ENCODE results near the gene HAAO.
"Not testable (repeated sequence)": the region's sequence is repeated elsewhere in the genome, so short reads cannot be mapped to it uniquely, and the experiment has no call there.

HAAO gene

GRCh38 chr2:42792583-42793333 is at the start of gene HAAO:
HAAO (minus strand) TSS chr2:42792583; CDS start chr2:42792536, 47 bp downstream.
- DNase-seq (ENCODE audit: low spot score), result no peak
- Mint-ChIP-seq H3K9me3 (no peaks in the 10 kb centered on the region), H3K4me1 (ENCODE audit: low read depth) (peaks cover 38% of the 10 kb centered on the region), H3K36me3 (ENCODE audit: low read depth) (peaks cover 5% of the 10 kb centered on the region), H3K4me3 (peak within 1 kb of the TSS; percentile 84), H3K27me3 (ENCODE audit: low read depth) (peaks cover 38% of the 10 kb centered on the region), H3K27ac (peak within 1 kb of the TSS; percentile 71)

GRCh38 chr2:42841344-42841743 is 49.0 kb upstream of the HAAO start:
- no peak for DNase-seq (ENCODE audit: low spot score)
- H3K27ac Mint-ChIP-seq, result no peak overlapping the region
- H3K9me3 Mint-ChIP-seq, result no peaks in the 10 kb centered on the region
- H3K4me1 Mint-ChIP-seq (ENCODE audit: low read depth), result no peaks in the 10 kb centered on the region
- peaks cover 7% of the 10 kb centered on the region for H3K27me3 Mint-ChIP-seq (ENCODE audit: low read depth)
- no peak overlapping the region for H3K4me3 Mint-ChIP-seq
- H3K36me3 Mint-ChIP-seq (ENCODE audit: low read depth), result no peaks in the 10 kb centered on the region

GRCh38 chr2:42840760-42841159 is 48.4 kb upstream of the HAAO start:
- DNase-seq (ENCODE audit: low spot score), result no peak
- Mint-ChIP-seq H3K27ac (no peak overlapping the region), H3K4me1 (ENCODE audit: low read depth) (no peaks in the 10 kb centered on the region), H3K36me3 (ENCODE audit: low read depth) (no peaks in the 10 kb centered on the region), H3K9me3 (no peaks in the 10 kb centered on the region), H3K27me3 (ENCODE audit: low read depth) (peaks cover 7% of the 10 kb centered on the region), H3K4me3 (no peak overlapping the region)

GRCh38 chr2:42839809-42840501 is 47.6 kb upstream of the HAAO start:
- no peaks in the 10 kb centered on the region for H3K9me3 Mint-ChIP-seq
- H3K4me1 Mint-ChIP-seq (ENCODE audit: low read depth), result no peaks in the 10 kb centered on the region
- DNase-seq (ENCODE audit: low spot score), result no peak
- H3K36me3 Mint-ChIP-seq (ENCODE audit: low read depth), result no peaks in the 10 kb centered on the region
- no peak overlapping the region for H3K4me3 Mint-ChIP-seq
- H3K27ac Mint-ChIP-seq, result no peak overlapping the region
- peaks cover 7% of the 10 kb centered on the region for H3K27me3 Mint-ChIP-seq (ENCODE audit: low read depth)

GRCh38 chr2:42838133-42838532 is 45.8 kb upstream of the HAAO start:
- peaks cover 2% of the 10 kb centered on the region for H3K27me3 Mint-ChIP-seq (ENCODE audit: low read depth)
- H3K36me3 Mint-ChIP-seq (ENCODE audit: low read depth), result no peaks in the 10 kb centered on the region
- no peak overlapping the region for H3K27ac Mint-ChIP-seq
- no peak for DNase-seq (ENCODE audit: low spot score)
- H3K4me3 Mint-ChIP-seq, result no peak overlapping the region
- no peaks in the 10 kb centered on the region for H3K9me3 Mint-ChIP-seq
- H3K4me1 Mint-ChIP-seq (ENCODE audit: low read depth), result no peaks in the 10 kb centered on the region

GRCh38 chr2:42835577-42836371 is 43.4 kb upstream of the HAAO start:
- DNase-seq (ENCODE audit: low spot score), result no peak
- Mint-ChIP-seq H3K27ac (no peak overlapping the region), H3K27me3 (ENCODE audit: low read depth) (no peaks in the 10 kb centered on the region), H3K9me3 (no peaks in the 10 kb centered on the region), H3K36me3 (ENCODE audit: low read depth) (no peaks in the 10 kb centered on the region), H3K4me3 (no peak overlapping the region), H3K4me1 (ENCODE audit: low read depth) (no peaks in the 10 kb centered on the region)

GRCh38 chr2:42834161-42834560 is 41.8 kb upstream of the HAAO start:
- no peaks in the 10 kb centered on the region for H3K9me3 Mint-ChIP-seq
- no peak overlapping the region for H3K27ac Mint-ChIP-seq
- no peaks in the 10 kb centered on the region for H3K36me3 Mint-ChIP-seq (ENCODE audit: low read depth)
- H3K4me3 Mint-ChIP-seq, result no peak overlapping the region
- DNase-seq (ENCODE audit: low spot score), result no peak
- no peaks in the 10 kb centered on the region for H3K4me1 Mint-ChIP-seq (ENCODE audit: low read depth)
- peaks cover 2% of the 10 kb centered on the region for H3K27me3 Mint-ChIP-seq (ENCODE audit: low read depth)

- DNase-seq (ENCODE audit: low spot score), result no peak
These were observed 39.9 kb upstream of the HAAO start for GRCh38 chr2:42832289-42832634.

GRCh38 chr2:42831575-42832288 is 39.3 kb upstream of the HAAO start:
- H3K4me3 Mint-ChIP-seq; H3K27ac Mint-ChIP-seq; DNase-seq (ENCODE audit: low spot score); H3K27me3 Mint-ChIP-seq (ENCODE audit: low read depth); H3K9me3 Mint-ChIP-seq; H3K36me3 Mint-ChIP-seq (ENCODE audit: low read depth); H3K4me1 Mint-ChIP-seq (ENCODE audit: low read depth): not testable (repeated sequence)

More at GRCh38 chr2:42832289-42832634, 39.9 kb upstream of the HAAO start:
- H3K4me1 Mint-ChIP-seq (ENCODE audit: low read depth), result peaks cover 5% of the 10 kb centered on the region
- H3K9me3 Mint-ChIP-seq, result no peaks in the 10 kb centered on the region
- no peaks in the 10 kb centered on the region for H3K36me3 Mint-ChIP-seq (ENCODE audit: low read depth)
- H3K27ac Mint-ChIP-seq, result no peak overlapping the region
- peaks cover 2% of the 10 kb centered on the region for H3K27me3 Mint-ChIP-seq (ENCODE audit: low read depth)
- H3K4me3 Mint-ChIP-seq, result no peak overlapping the region

GRCh38 chr2:42830922-42831574 is 38.7 kb upstream of the HAAO start:
- no peak overlapping the region for H3K27ac Mint-ChIP-seq

GRCh38 chr2:42829671-42830440 is 37.5 kb upstream of the HAAO start:
- H3K4me3 Mint-ChIP-seq, result no peak overlapping the region
- peaks cover 4% of the 10 kb centered on the region for H3K27me3 Mint-ChIP-seq (ENCODE audit: low read depth)
- peaks cover 6% of the 10 kb centered on the region for H3K4me1 Mint-ChIP-seq (ENCODE audit: low read depth)
- H3K9me3 Mint-ChIP-seq, result no peaks in the 10 kb centered on the region
- DNase-seq (ENCODE audit: low spot score), result no peak
- H3K27ac Mint-ChIP-seq, result no peak overlapping the region
- H3K36me3 Mint-ChIP-seq (ENCODE audit: low read depth), result no peaks in the 10 kb centered on the region

More at GRCh38 chr2:42830922-42831574, 38.7 kb upstream of the HAAO start:
- peaks cover 4% of the 10 kb centered on the region for H3K27me3 Mint-ChIP-seq (ENCODE audit: low read depth)
- H3K36me3 Mint-ChIP-seq (ENCODE audit: low read depth), result no peaks in the 10 kb centered on the region
- H3K9me3 Mint-ChIP-seq, result no peaks in the 10 kb centered on the region
- DNase-seq (ENCODE audit: low spot score), result no peak
- H3K4me3 Mint-ChIP-seq, result no peak overlapping the region
- H3K4me1 Mint-ChIP-seq (ENCODE audit: low read depth), result peaks cover 6% of the 10 kb centered on the region

- Mint-ChIP-seq H3K4me3 (no peak overlapping the region), H3K36me3 (ENCODE audit: low read depth) (no peaks in the 10 kb centered on the region), H3K4me1 (ENCODE audit: low read depth) (peaks cover 6% of the 10 kb centered on the region), H3K27me3 (ENCODE audit: low read depth) (peaks cover 4% of the 10 kb centered on the region), H3K27ac (no peak overlapping the region), H3K9me3 (no peaks in the 10 kb centered on the region)
- DNase-seq (ENCODE audit: low spot score), result peak; percentile 42
These were observed 36.4 kb upstream of the HAAO start for GRCh38 chr2:42828487-42829425.

Measured in T-helper 2 cell treated with Interferon-gamma antibody and Interleukin-4, amounts not matched to agents 5 μg/mL and 100 μg/mL, for 36 hours (primary cell).